ENCODE data around the gene PAX8.

DNA sequence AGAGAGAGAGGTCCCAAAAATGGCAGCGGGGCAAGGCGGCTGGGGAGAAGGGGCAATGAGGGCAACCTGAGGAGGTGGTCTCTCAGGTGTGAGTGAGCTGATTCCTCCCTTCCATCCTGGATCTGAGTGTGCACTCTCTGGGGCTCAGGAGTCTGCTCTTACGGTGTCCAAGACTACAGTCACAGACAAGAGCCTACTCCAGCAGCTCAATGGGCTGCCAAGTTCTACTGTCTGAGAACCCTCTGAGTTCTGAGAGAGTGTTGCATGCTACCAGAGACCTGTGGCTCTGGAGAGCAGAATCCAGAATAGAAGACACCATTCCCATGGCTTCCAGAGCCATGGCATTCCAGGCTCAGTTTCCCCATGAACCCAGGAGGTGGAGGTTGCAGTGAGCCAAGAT is 7.1 kb upstream of the PAX8 start:
- no peak for TF ChIP-seq POLR2AphosphoS5 (IDR thresholded peaks at IDR 0.05)
- TF ChIP-seq, protein P1, sequence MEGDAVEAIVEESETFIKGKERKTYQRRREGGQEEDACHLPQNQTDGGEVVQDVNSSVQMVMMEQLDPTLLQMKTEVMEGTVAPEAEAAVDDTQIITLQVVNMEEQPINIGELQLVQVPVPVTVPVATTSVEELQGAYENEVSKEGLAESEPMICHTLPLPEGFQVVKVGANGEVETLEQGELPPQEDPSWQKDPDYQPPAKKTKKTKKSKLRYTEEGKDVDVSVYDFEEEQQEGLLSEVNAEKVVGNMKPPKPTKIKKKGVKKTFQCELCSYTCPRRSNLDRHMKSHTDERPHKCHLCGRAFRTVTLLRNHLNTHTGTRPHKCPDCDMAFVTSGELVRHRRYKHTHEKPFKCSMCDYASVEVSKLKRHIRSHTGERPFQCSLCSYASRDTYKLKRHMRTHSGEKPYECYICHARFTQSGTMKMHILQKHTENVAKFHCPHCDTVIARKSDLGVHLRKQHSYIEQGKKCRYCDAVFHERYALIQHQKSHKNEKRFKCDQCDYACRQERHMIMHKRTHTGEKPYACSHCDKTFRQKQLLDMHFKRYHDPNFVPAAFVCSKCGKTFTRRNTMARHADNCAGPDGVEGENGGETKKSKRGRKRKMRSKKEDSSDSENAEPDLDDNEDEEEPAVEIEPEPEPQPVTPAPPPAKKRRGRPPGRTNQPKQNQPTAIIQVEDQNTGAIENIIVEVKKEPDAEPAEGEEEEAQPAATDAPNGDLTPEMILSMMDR (IDR thresholded peaks at IDR 0.05 in 8 of 11, conservative IDR thresholded peaks at IDR 0.05 in 3 of 11) = no peak
